ENCODE data around the gene OSBPL1A. TPM values are rescaled to one million over a fixed set of nuclear protein-coding genes. Genes with fewer than 3 reads are reported as not detected.

Gene OSBPL1A
- polyA plus RNA-seq, 1 of the 3 experiments (the other 2 are of a cell fraction): 21.3 TPM

- no peak for DNase-seq
- POLR2A ChIA-PET: interaction anchor here (1.0 kb wide), 1 partner anchor 51 kb away, joined by 3 read pairs; the partner anchor contains the start of gene CABYR
Measured at GRCh38 chr18:24189664-24190346, 207.8 kb downstream of the OSBPL1A start.

More at GRCh38 chr18:24189664-24190346, 207.8 kb downstream of the OSBPL1A start:
- no peak overlapping the region for H2AFZ ChIP-seq (ENCODE audit: low read depth)
- CTCF ChIA-PET: interaction anchor here (1.0 to 3.3 kb wide), 3 partner anchors 10 to 486 kb away, joined by 3 to 19 read pairs (median 3); no protein-coding TSS in a partner anchor
- no peaks in the 10 kb centered on the region for H3K9me2 ChIP-seq
- H3K79me2 ChIP-seq (ENCODE audit: insufficient read depth): no peaks in the 10 kb centered on the region
- H3K9me3 ChIP-seq: no peaks in the 10 kb centered on the region
- H3K4me2 ChIP-seq: no peak overlapping the region
- peak overlapping the region; percentile 66; a peak in 3 of 4 replicates for H3K27ac ChIP-seq (ENCODE audit: low read depth in 2 of 2, low read length in 1 of 2)
- H3K9ac ChIP-seq: no peak overlapping the region
- H4K20me1 ChIP-seq (ENCODE audit: insufficient read depth): no peaks in the 10 kb centered on the region
- TF ChIP-seq CTCF (IDR thresholded peaks at IDR 0.05) (no peak), ZBTB33 (IDR thresholded peaks at IDR 0.05; ENCODE audit: borderline replicate concordance, low read depth) (no peak), FOXM1 (IDR thresholded peaks at IDR 0.05; ENCODE audit: low read depth) (no peak), MAX (IDR thresholded peaks at IDR 0.05; ENCODE audit: low read depth) (no peak)
- H3K36me3 ChIP-seq (replicated peaks in 1 of 2; ENCODE audit: control insufficient read depth in 1 of 2, insufficient read depth in 2 of 2, low read length in 1 of 2): peaks cover 0 to 4% of the 10 kb centered on the region in 2 experiments
- peaks cover 3 to 9% of the 10 kb centered on the region in 2 experiments; a peak in 3 of 4 replicates for H3K4me1 ChIP-seq (ENCODE audit: control insufficient read depth in 1 of 2, insufficient read depth in 2 of 2, low read depth in 1 of 2, low read length in 1 of 2)
- 97% methylated on average over 15 of the region's 15 CpGs for WGBS (ENCODE audit: low lambda C conversion rate)
- no peak overlapping the region for H3K4me3 ChIP-seq (ENCODE audit: low read depth in 2 of 2, low read length in 1 of 2)
- no peaks in the 10 kb centered on the region for H3K27me3 ChIP-seq (ENCODE audit: insufficient read depth)
- H3F3A ChIP-seq (replicated peaks; ENCODE audit: insufficient read depth): peaks cover 7% of the 10 kb centered on the region

Data from SK-N-SH (cell line).